ENCODE results near the gene TENT4A. TPM values are rescaled to one million over a fixed set of nuclear protein-coding genes. Genes with fewer than 3 reads are reported as not detected.

The TENT4A gene
- total RNA-seq, 2 donors from 2014 or later, result 17.1 to 21.9 TPM

DNA sequence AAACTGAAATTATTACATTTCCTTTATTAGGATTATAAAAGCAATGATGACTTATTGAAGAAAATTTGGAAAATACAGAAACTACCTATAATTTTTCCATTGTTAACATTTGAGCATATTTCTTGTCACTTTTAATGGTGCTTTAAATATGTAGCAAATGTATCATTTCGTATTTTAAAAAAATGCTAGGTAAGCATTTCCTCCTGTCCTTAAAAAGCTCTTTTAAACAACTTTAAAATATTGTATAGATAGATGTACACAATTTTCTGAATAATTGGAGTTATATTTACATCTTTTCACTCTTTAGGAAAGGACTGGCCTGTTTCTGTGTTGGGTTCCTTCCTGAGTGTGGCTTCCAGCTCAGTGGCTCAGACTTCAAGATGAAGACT is 15.6 kb downstream of the TENT4A start:
- Histone ChIP-seq H3K36me3 (no peaks in the 10 kb centered on the region), H3K4me3 (no peak overlapping the region), H3K4me1 (peaks cover 15% of the 10 kb centered on the region), H3K9ac (ENCODE audit: low read depth in 2 of 2, low read length in 2 of 2) (no peak overlapping the region), H3K9me3 (no peaks in the 10 kb centered on the region), H3K27me3 (no peaks in the 10 kb centered on the region), H3K27ac (no peak overlapping the region)
- TF ChIP-seq CTCF (IDR thresholded peaks at IDR 0.05), result no peak
- no peak for DNase-seq
- intact Hi-C loops (cut with DNase I), result no loop called here

DNA sequence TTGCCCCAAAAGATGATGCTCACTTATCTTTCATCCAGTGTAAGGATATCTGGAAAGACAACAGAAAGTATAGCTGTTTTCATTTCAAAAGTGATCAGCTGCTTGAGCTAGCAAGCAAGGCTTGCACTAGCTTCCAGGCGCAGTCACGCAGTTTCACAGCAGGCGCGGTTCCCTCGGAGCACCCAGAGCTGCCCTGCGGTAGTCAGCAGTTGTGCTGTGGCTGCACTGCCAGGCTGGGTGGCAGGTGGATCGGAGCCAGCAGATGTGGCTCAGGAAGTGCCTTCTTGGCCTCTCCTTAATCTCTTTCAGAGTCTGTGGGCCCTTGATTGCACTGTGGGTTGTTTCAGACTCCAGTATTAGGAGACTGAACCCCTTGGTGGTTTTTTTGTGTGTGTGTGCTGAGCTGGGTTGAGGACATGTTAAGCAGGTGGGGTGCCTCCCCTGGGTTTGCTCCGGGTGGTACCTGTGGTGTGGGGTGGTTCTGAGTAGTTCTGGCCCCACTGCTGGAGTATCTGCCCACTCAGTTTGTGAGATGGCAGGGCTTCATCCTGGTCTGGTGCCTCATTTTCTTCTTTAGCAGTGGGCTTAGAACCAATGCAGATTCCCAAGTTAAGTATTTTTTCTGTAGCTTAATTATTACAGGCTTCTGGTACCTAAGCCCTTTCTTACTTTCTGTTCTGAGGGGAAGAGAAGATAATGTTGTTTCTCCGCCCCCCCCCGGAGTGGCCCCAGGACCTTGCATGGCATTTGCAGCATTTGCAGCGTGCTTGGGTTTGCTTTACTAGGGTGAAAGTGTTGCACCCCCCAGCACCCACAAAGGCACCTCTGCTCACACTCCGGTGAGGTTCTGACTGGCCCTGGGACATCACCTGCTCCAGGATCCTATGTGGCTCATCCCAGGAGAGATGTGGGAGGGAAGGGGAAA is 16.4 kb downstream of the TENT4A start:
- Histone ChIP-seq H3K4me1 (peaks cover 15% of the 10 kb centered on the region), H3K4me3 (no peak overlapping the region), H3K27me3 (no peaks in the 10 kb centered on the region), H3K36me3 (no peaks in the 10 kb centered on the region), H3K27ac (no peak overlapping the region), H3K9ac (ENCODE audit: low read depth in 2 of 2, low read length in 2 of 2) (peak overlapping the region; percentile 17 to 21), H3K9me3 (no peaks in the 10 kb centered on the region)
- DNase-seq, result no peak
- no peak for TF ChIP-seq CTCF (IDR thresholded peaks at IDR 0.05)
- intact Hi-C loops (cut with DNase I), result no loop called here

DNA sequence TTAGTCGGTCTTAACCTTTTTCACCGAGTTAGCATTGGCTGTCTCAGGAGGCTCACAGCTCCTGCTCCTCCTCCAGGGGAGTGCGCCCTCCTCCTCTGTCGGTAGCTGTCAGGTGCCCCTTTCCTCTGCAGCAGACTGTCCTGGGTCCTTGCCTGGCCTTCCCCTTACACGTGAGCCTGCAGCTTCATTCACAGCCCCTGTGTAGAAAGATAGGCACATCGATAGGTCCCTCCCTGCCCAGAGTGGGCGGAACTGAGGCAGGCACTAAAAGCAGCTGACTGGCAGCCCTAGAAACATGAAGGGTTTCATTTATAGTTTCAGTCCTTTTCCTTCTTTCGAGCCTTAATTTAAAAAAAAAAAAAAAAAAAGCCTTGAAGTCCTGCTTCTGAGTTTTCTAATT is 17.2 kb downstream of the TENT4A start:
- intact Hi-C loops (cut with DNase I), result no loop called here
- Histone ChIP-seq H3K27me3 (no peaks in the 10 kb centered on the region), H3K9ac (ENCODE audit: low read depth in 2 of 2, low read length in 2 of 2) (peak overlapping the region in 1 of 2 donors; percentile 21), H3K27ac (no peak overlapping the region), H3K4me1 (peaks cover 15% of the 10 kb centered on the region), H3K4me3 (no peak overlapping the region), H3K36me3 (no peaks in the 10 kb centered on the region), H3K9me3 (no peaks in the 10 kb centered on the region)
- no peak for TF ChIP-seq CTCF (IDR thresholded peaks at IDR 0.05)
- DNase-seq, result no peak

GRCh38 chr5:6730807-6731206 is 17.6 kb downstream of the TENT4A start:
- no peak overlapping the region for H3K27ac ChIP-seq
- no peak for TF ChIP-seq CTCF (IDR thresholded peaks at IDR 0.05)
- intact Hi-C loops (cut with DNase I), result no loop called here
- DNase-seq, result no peak
- H3K36me3 ChIP-seq, result no peaks in the 10 kb centered on the region
- H3K27me3 ChIP-seq, result no peaks in the 10 kb centered on the region
- H3K4me3 ChIP-seq, result no peak overlapping the region
- H3K9ac ChIP-seq (ENCODE audit: low read depth in 2 of 2, low read length in 2 of 2), result no peak overlapping the region
- no peaks in the 10 kb centered on the region for H3K9me3 ChIP-seq
- peaks cover 15% of the 10 kb centered on the region for H3K4me1 ChIP-seq

DNA sequence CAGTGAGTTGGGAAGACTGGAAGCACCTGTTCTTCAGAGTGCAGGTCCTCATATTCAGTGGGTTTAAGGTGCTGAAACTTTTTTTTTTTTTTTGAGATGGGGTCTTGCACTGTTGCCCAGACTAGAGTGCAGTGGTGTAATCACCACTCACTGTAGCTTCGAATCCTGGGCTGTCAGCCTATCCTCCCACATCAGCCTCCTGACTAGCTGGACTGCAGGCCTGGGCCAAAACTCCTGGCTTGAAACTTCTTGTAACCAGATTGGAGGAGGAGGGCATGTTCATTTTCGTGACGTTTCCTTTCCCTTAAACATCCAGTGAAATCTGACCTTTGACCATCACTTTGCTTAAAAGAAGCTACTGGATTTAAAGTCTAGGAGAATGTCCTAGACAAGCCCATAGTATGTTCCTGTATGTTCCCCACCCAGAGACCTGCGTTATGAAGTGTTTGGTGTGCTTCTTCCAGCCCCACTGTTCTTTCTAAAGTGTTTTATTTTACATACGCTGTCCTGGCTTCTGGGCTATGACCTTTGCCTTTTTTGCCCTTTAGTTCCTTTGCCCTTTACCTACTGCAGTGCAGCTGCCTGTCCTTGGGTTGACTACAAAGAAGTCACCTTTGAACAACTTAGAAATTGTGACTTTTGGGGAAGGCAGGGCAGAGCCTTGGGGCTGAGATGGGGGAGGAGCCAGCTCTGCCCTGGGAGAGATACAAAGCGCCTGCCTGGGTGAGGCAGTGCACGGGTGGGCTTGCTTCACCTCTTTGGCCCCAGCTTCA is 18.4 kb downstream of the TENT4A start:
- H3K27me3 ChIP-seq, result no peaks in the 10 kb centered on the region
- no peak for TF ChIP-seq CTCF (IDR thresholded peaks at IDR 0.05)
- intact Hi-C loops (cut with DNase I), result no loop called here
- H3K36me3 ChIP-seq, result no peaks in the 10 kb centered on the region
- no peak overlapping the region for H3K4me3 ChIP-seq
- DNase-seq, result no peak
- no peak overlapping the region for H3K27ac ChIP-seq
- H3K4me1 ChIP-seq, result peaks cover 15% of the 10 kb centered on the region
- no peak overlapping the region for H3K9ac ChIP-seq (ENCODE audit: low read depth in 2 of 2, low read length in 2 of 2)
- no peaks in the 10 kb centered on the region for H3K9me3 ChIP-seq

All from colonic mucosa (tissue), 4 donors.